Testis (tissue), 3 donors: ENCODE data around the gene LIPF. TPM values are rescaled to one million over a fixed set of nuclear protein-coding genes. Genes with fewer than 3 reads are reported as not detected.

Experiments used
- DNase-seq: peaks from one replicate; pipeline ENCODE4 v3.0.0-alpha.2; 2019
- H3K27ac ChIP-seq, 2 donors: fragments of 200-600 bp; sonication (generic); one replicate each; pipeline ENCODE4 v1.5.1; 2019
- H3K27me3 ChIP-seq: fragments of 200-600 bp; sonication (generic); one replicate; pipeline ENCODE4 v1.5.1; 2019
- H3K36me3 ChIP-seq: fragments of 200-600 bp; sonication (generic); one replicate; pipeline ENCODE4 v1.5.1; 2017; ENCODE audit warnings: low read depth; ENCODE audit errors: missing control alignments
- H3K4me1 ChIP-seq: fragments of 200-600 bp; sonication (generic); one replicate; pipeline ENCODE4 v1.5.1; 2019
- H3K4me3 ChIP-seq, 2 donors: fragments of 200-600 bp; sonication (generic); one replicate each; pipeline ENCODE4 v1.5.1; 2017 to 2019
- H3K9me3 ChIP-seq: fragments of 200-600 bp; sonication (generic); one replicate; pipeline ENCODE4 v1.5.1; 2017
- CTCF ChIP-seq, 3 experiments: fragments of 450-650 bp in 2 of 3; fragments of 200-600 bp in 1 of 3; sonication (generic) in 1 of 3; IDR thresholded peaks; one replicate each; pipeline ENCODE4 v1.5.1; 2016 to 2019; ENCODE audit warnings: antibody characterized with exemption in 3 of 3, mild to moderate bottlenecking in 2 of 3, moderate library complexity in 1 of 3
- POLR2A ChIP-seq: fragments of 450-650 bp; IDR thresholded peaks from one replicate; pipeline ENCODE4 v1.6.1; 2017; ENCODE audit warnings: antibody characterized with exemption, mild to moderate bottlenecking, moderate library complexity
- WGBS, 2 donors: methylation state at CpG; one replicate each; pipeline ENCODE4 v1.1.5; 2018; 5-methylcytosine and 5-hydroxymethylcytosine counted together
- intact Hi-C: fragments of 100-400 bp; cut with DNase I; formaldehyde crosslinking; loops from one replicate; pipeline ENCODE4 v1.15.1; 2023; ENCODE audit warnings: low total_unique reads
- polyA plus RNA-seq: library from polyadenylated mRNA; stranded (reverse); fragments of 350-450 nt; fragmentation: Illumina TruSeq; extraction: RNeasy Lipid Tissue Mini Kit (QIAGEN cat#74804); gene quantifications from one replicate; pipeline ENCODE4 v1.2.3, GENCODE V29; 2014; ENCODE audit warnings: low read depth, low replicate concordance; ENCODE audit not compliant: insufficient read depth
- total RNA-seq, 2 donors: library from RNA; depleted of rRNA; stranded (reverse); fragments of >200 nt; gene quantifications; one replicate each; pipeline ENCODE4 v1.2.3, GENCODE V29; 2016

Gene LIPF
- total and polyA plus RNA-seq, 3 donors from 2014 or later, result 0.81 to 2.3 (median 1.3) TPM

GRCh38 chr10:88682491-88682890 lies 18.2 kb downstream of the LIPF start:
- no peak overlapping the region for H3K4me3 ChIP-seq
- H3K4me1 ChIP-seq, result no peaks in the 10 kb centered on the region
- intact Hi-C loops, result no loop called here
- H3K27me3 ChIP-seq, result no peaks in the 10 kb centered on the region
- no peak for DNase-seq
- WGBS, 2 donors, result 90 to 96% methylated on average over 4 of the region's 4 CpGs
- H3K9me3 ChIP-seq, result no peaks in the 10 kb centered on the region
- no peak overlapping the region for H3K27ac ChIP-seq
- TF ChIP-seq CTCF (IDR thresholded peaks at IDR 0.05), result no peak
- TF ChIP-seq POLR2A, result no peak
- H3K36me3 ChIP-seq, result no peaks in the 10 kb centered on the region

GRCh38 chr10:88687853-88688467 lies 23.7 kb downstream of the LIPF start:
- no peak for DNase-seq
- no peaks in the 10 kb centered on the region for H3K9me3 ChIP-seq
- no peak overlapping the region for H3K4me3 ChIP-seq
- intact Hi-C loops, result no loop called here
- H3K4me1 ChIP-seq, result no peaks in the 10 kb centered on the region
- peak; percentile 23 to 73 (median 47) for TF ChIP-seq CTCF (IDR thresholded peaks at IDR 0.05)
- no peak for TF ChIP-seq POLR2A
- no peaks in the 10 kb centered on the region for H3K36me3 ChIP-seq
- no peak overlapping the region for H3K27ac ChIP-seq
- no peaks in the 10 kb centered on the region for H3K27me3 ChIP-seq

GRCh38 chr10:88689366-88689765 lies 25.1 kb downstream of the LIPF start:
- 95 to 97% methylated on average over 6 of the region's 6 CpGs for WGBS, 2 donors
- no peak for DNase-seq
- H3K4me1 ChIP-seq, result no peaks in the 10 kb centered on the region
- no peaks in the 10 kb centered on the region for H3K9me3 ChIP-seq
- H3K27ac ChIP-seq, result no peak overlapping the region
- intact Hi-C loops, result no loop called here
- no peak for TF ChIP-seq CTCF (IDR thresholded peaks at IDR 0.05)
- no peak for TF ChIP-seq POLR2A
- H3K4me3 ChIP-seq, result no peak overlapping the region
- H3K36me3 ChIP-seq, result no peaks in the 10 kb centered on the region
- H3K27me3 ChIP-seq, result no peaks in the 10 kb centered on the region

- H3K4me3 ChIP-seq, result no peak overlapping the region
- 48 to 57% methylated on average over 4 of the region's 4 CpGs for WGBS, 2 donors
- H3K4me1 ChIP-seq, result no peaks in the 10 kb centered on the region
- H3K9me3 ChIP-seq, result no peaks in the 10 kb centered on the region
- no peak overlapping the region for H3K27ac ChIP-seq
- no peaks in the 10 kb centered on the region for H3K36me3 ChIP-seq
- DNase-seq, result no peak
- intact Hi-C loops, result no loop called here
- H3K27me3 ChIP-seq, result no peaks in the 10 kb centered on the region
- TF ChIP-seq CTCF (IDR thresholded peaks at IDR 0.05) (no peak), POLR2A (no peak)
Observed at GRCh38 chr10:88693392-88694020, 29.3 kb downstream of the LIPF start.
